Muscle of leg (tissue), 16 donors: ENCODE measurements around the gene MCUR1. TPM values are rescaled to one million over a fixed set of nuclear protein-coding genes. Genes with fewer than 3 reads are reported as not detected.
"Not testable (repeated sequence)": the region's sequence is repeated elsewhere in the genome, so short reads cannot be mapped to it uniquely, and the experiment has no call there.

Experiments
- DNase-seq: peaks from one replicate; pipeline ENCODE4 v3.0.0; 2013
- H3K27ac ChIP-seq: one replicate; pipeline ENCODE4 v1.5.1; 2013; ENCODE audit warnings: mild to moderate bottlenecking, low read length, control low read depth
- H3K27me3 ChIP-seq: one replicate; pipeline ENCODE4 v1.6.1; 2013; ENCODE audit warnings: low read length; ENCODE audit not compliant: control insufficient read depth, insufficient read depth
- H3K36me3 ChIP-seq: one replicate; pipeline ENCODE4 v1.6.1; 2013; ENCODE audit warnings: low read length; ENCODE audit not compliant: control insufficient read depth, insufficient read depth
- H3K4me1 ChIP-seq: one replicate; pipeline ENCODE4 v1.6.1; 2013; ENCODE audit warnings: low read length; ENCODE audit not compliant: control insufficient read depth, insufficient read depth
- H3K4me3 ChIP-seq: one replicate; pipeline ENCODE4 v1.5.1; 2013; ENCODE audit warnings: low read length, control low read depth
- H3K9me3 ChIP-seq: replicated peaks from 2 replicates; pipeline ENCODE4 v1.6.1; 2013; ENCODE audit warnings: low read depth, low read length; ENCODE audit not compliant: control insufficient read depth
- WGBS: methylation state at CpG from one replicate; pipeline ENCODE4 v1.1.5; 2013; ENCODE audit warnings: missing lambda C conversion rate; ENCODE audit not compliant: insufficient coverage; 5-methylcytosine and 5-hydroxymethylcytosine counted together
- long read RNA-seq, 11 donors: transcript quantifications; one replicate each; lab custom pipeline, GENCODE V29; 2026
- polyA plus RNA-seq, 8 donors: library from polyadenylated mRNA; unstranded; fragments of 120-200 nt; gene quantifications; one replicate each; pipeline versions ENCODE4 v1.2.1 to v1.2.3, GENCODE V29; 2013; ENCODE audit warnings: inconsistent platforms in 1 of 8, low replicate concordance in 1 of 8; ENCODE audit not compliant: insufficient read length in 8 of 8, insufficient read depth in 1 of 8
- total RNA-seq: library from RNA; stranded (reverse); fragments of 120-200 nt; gene quantifications from one replicate; pipeline ENCODE4 v1.2.4, GENCODE V29; 2013

Gene MCUR1
- total RNA-seq (16.1 TPM), polyA plus RNA-seq (10 to 100 TPM; 24.9 to 32.8 (median 28.0) TPM)
- long read RNA-seq, donor 1, full-length matches to known transcripts = 7 of 7 reads
- long read RNA-seq, donor 1, partial matches to known transcripts = 0 of 7 reads
- long read RNA-seq, donor 1, other reads (novel, unspliced or antisense) = 0 of 7 reads
- long read RNA-seq, donor 2, full-length matches to known transcripts = 1 of 1 reads
- long read RNA-seq, donor 2, partial matches to known transcripts = 0 of 1 reads
- long read RNA-seq, donor 2, other reads (novel, unspliced or antisense) = 0 of 1 reads
- long read RNA-seq, donor 3, full-length matches to known transcripts = 19 of 19 reads
- long read RNA-seq, donor 3, partial matches to known transcripts = 0 of 19 reads
- long read RNA-seq, donor 3, other reads (novel, unspliced or antisense) = 0 of 19 reads
- long read RNA-seq, donor 4, full-length matches to known transcripts = 9 of 9 reads
- long read RNA-seq, donor 4, partial matches to known transcripts = 0 of 9 reads
- long read RNA-seq, donor 4, other reads (novel, unspliced or antisense) = 0 of 9 reads
- long read RNA-seq, donor 5, full-length matches to known transcripts = 22 of 22 reads
- long read RNA-seq, donor 5, partial matches to known transcripts = 0 of 22 reads
- long read RNA-seq, donor 5, other reads (novel, unspliced or antisense) = 0 of 22 reads
- long read RNA-seq, donor 6, full-length matches to known transcripts = 18 of 18 reads
- long read RNA-seq, donor 6, partial matches to known transcripts = 0 of 18 reads
- long read RNA-seq, donor 6, other reads (novel, unspliced or antisense) = 0 of 18 reads
- long read RNA-seq, donor 7, full-length matches to known transcripts = 13 of 13 reads
- long read RNA-seq, donor 7, partial matches to known transcripts = 0 of 13 reads
- long read RNA-seq, donor 7, other reads (novel, unspliced or antisense) = 0 of 13 reads
- long read RNA-seq, donor 8, full-length matches to known transcripts = 9 of 9 reads
- long read RNA-seq, donor 8, partial matches to known transcripts = 0 of 9 reads
- long read RNA-seq, donor 8, other reads (novel, unspliced or antisense) = 0 of 9 reads
- long read RNA-seq, donor 9, full-length matches to known transcripts = 10 of 10 reads
- long read RNA-seq, donor 9, partial matches to known transcripts = 0 of 10 reads
- long read RNA-seq, donor 9, other reads (novel, unspliced or antisense) = 0 of 10 reads
- long read RNA-seq, donor 10, full-length matches to known transcripts = 10 of 10 reads
- long read RNA-seq, donor 10, partial matches to known transcripts = 0 of 10 reads
- long read RNA-seq, donor 10, other reads (novel, unspliced or antisense) = 0 of 10 reads
- long read RNA-seq, donor 11, full-length matches to known transcripts = 16 of 16 reads
- long read RNA-seq, donor 11, partial matches to known transcripts = 0 of 16 reads
- long read RNA-seq, donor 11, other reads (novel, unspliced or antisense) = 0 of 16 reads

- DNase-seq = peak; percentile 96
- H3K27ac ChIP-seq = peak within 1 kb of the TSS; percentile 85
- H3K4me1 ChIP-seq = peaks cover 9% of the 10 kb centered on the region
- no peaks in the 10 kb centered on the region for H3K36me3 ChIP-seq
- WGBS = under 1% methylated on average over 81 of the region's 81 CpGs
- peak within 1 kb of the TSS; percentile 83 for H3K4me3 ChIP-seq
- no peaks in the 10 kb centered on the region for H3K9me3 ChIP-seq
- no peaks in the 10 kb centered on the region for H3K27me3 ChIP-seq
Measured at GRCh38 chr6:13814176-13814937, at the start of gene MCUR1. Gene MCUR1, minus strand, starts transcription at chr6:13814557. Its CDS starts 128 bp downstream, at chr6:13814429.

DNA sequence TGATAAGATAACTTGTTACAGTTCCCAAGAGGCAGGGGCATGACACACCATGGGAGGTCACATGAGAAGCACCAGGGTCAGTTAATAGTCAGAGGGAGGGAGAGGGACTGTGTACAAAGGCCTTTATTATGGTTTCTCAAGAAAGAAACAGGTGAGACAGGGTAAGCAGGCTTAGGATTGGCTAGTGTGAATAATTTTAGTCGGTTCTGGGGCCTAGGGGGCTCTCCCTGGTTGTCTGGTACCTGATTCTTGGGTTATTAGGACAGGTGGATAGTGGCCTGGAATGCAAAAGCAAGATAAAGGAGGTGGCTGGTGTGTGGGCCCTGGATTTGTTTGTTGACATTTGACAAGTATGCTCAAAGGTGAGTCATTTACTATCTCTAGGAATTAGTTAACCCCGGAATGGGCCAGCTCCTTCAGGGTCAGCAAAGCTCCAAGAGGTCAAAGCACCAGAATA lies 49.4 kb upstream of the MCUR1 start:
- no peak overlapping the region for H3K27ac ChIP-seq
- H3K4me1 ChIP-seq = no peaks in the 10 kb centered on the region
- H3K36me3 ChIP-seq = no peaks in the 10 kb centered on the region
- no peak for DNase-seq
- H3K9me3 ChIP-seq = peaks cover 2% of the 10 kb centered on the region
- WGBS = 57% methylated on average over 1 of the region's 2 CpGs
- H3K27me3 ChIP-seq = peaks cover 13% of the 10 kb centered on the region
- no peak overlapping the region for H3K4me3 ChIP-seq

GRCh38 chr6:13860556-13861185 lies 46.3 kb upstream of the MCUR1 start:
- peaks cover 16% of the 10 kb centered on the region for H3K27me3 ChIP-seq
- H3K9me3 ChIP-seq, H3K4me3 ChIP-seq, H3K27ac ChIP-seq, DNase-seq, H3K36me3 ChIP-seq, H3K4me1 ChIP-seq: not testable (repeated sequence)
- 86% methylated on average over 1 of the region's 3 CpGs for WGBS

DNA sequence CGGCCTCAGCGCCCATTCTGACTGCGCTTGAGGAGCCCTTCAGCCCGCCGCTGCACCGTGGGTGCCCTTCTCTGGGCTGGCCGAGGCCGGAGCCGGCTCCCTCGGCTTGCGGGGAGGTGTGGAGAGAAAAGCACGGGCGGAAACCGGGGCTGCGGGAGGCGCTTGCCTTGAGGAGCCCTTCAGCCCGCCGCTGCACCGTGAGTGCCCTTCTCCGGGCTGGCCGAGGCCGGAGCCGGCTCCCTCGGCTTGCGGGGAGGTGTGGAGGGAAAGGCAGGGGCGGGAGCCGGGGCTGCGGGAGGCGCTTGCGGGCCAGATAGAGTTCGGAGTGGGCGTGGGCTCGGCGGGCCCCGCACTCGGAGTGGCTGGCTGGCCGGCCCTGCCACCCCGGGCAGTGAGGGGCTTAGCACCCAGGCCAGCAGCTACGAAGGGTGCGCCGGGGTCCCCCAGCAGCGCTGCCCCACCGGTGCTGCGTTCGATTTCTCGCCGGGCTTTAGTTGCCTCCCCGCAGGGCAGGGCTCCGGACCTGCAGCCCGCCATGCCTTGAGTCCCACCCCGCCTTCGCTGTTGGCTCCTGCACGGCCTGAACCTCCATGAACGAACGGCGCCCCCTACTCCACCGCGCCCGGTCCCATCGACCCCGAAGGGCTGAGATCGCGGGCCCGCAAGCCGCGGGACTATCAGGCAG lies 45.7 kb upstream of the MCUR1 start:
- no peak for DNase-seq
- Histone ChIP-seq H3K27me3 (peaks cover 16% of the 10 kb centered on the region), H3K9me3 (peaks cover 2% of the 10 kb centered on the region), H3K36me3 (no peaks in the 10 kb centered on the region), H3K27ac (no peak overlapping the region), H3K4me1 (no peaks in the 10 kb centered on the region), H3K4me3 (peak overlapping the region; percentile 24)
- 18% methylated on average over 66 of the region's 66 CpGs for WGBS

DNA sequence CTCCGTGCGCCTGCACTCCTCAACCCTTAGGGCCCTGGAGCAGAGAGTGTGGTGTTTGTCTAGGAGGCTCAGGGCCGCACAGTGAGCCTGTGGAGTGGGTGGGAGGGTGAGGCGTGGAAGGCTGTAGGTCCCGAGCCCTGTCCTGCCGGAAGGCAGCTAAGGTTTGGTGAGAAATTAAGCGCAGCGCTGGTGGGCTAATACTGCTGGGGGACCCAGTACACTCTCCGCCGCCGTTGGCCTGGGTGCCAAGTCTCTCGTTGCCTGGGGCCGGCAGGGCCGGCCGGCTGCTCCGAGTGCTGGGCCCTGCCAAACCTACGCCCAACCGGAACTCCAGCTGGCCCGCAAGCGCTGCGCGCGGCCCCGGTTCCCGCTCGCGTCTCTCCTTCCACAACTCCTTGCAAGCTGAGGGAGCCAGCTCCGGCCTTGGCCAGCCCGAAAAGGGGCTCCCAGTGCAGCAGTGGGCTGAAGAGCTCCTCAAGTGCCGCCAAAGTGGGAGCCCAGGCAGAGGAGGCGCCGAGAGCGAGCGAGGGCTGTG lies 40.4 kb upstream of the MCUR1 start:
- no peak for DNase-seq
- H3K4me1 ChIP-seq = no peaks in the 10 kb centered on the region
- 88% methylated on average over 31 of the region's 34 CpGs for WGBS
- H3K36me3 ChIP-seq = no peaks in the 10 kb centered on the region
- H3K27me3 ChIP-seq = peaks cover 8% of the 10 kb centered on the region
- H3K9me3 ChIP-seq = no peaks in the 10 kb centered on the region
- no peak overlapping the region for H3K27ac ChIP-seq
- H3K4me3 ChIP-seq = no peak overlapping the region

DNA sequence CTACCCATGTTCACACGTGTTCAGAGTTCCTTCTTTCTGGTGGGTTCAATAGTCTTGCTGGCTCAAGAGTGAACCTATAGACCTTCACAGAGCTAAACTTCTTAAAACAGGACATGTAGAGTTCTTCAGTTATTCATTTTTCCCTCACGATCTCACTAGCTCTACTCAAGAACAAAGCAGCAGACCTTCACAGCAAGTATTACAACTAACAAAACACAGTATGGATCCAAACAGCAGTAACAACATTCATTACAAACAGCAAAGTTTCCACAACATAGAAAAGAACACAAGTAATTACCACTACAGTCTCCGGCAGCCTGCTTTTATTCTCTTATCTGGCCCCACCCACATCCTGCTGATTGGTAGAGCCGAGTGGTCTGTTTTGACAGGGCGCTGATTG lies 39.5 kb upstream of the MCUR1 start:
- DNase-seq = no peak
- H3K4me3 ChIP-seq = no peak overlapping the region
- H3K9me3 ChIP-seq = no peaks in the 10 kb centered on the region
- peaks cover 5% of the 10 kb centered on the region for H3K27me3 ChIP-seq
- H3K36me3 ChIP-seq = no peaks in the 10 kb centered on the region
- no peak overlapping the region for H3K27ac ChIP-seq
- 86% methylated on average over 3 of the region's 5 CpGs for WGBS
- H3K4me1 ChIP-seq = no peaks in the 10 kb centered on the region

- no peaks in the 10 kb centered on the region for H3K9me3 ChIP-seq
- no peak for DNase-seq
- no peak overlapping the region for H3K4me3 ChIP-seq
- 100% methylated on average over 1 of the region's 2 CpGs for WGBS
- no peaks in the 10 kb centered on the region for H3K36me3 ChIP-seq
- H3K27ac ChIP-seq = no peak overlapping the region
- H3K4me1 ChIP-seq = no peaks in the 10 kb centered on the region
- no peaks in the 10 kb centered on the region for H3K27me3 ChIP-seq
Measured at GRCh38 chr6:13851803-13852202, 37.4 kb upstream of the MCUR1 start.

DNA sequence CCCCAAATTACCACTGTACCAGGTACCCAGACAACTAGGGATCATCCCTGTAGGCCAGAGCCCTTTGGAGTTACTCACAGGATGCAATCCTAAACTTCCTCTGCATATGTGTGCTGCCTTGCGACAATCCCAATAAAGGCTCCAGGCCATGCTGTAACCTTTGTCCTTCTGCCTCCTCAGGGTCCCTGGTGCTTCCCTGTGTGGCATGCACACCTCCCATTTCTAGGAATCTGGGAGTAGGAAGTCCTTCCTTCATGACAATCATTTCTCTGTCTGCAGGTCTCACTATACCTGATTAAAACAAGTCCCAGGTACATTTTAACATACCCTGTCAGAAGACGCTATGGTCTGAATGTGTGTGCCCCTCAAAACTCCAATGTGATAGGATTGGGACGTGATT lies 37.0 kb upstream of the MCUR1 start:
- no peak overlapping the region for H3K27ac ChIP-seq
- no peaks in the 10 kb centered on the region for H3K36me3 ChIP-seq
- no peaks in the 10 kb centered on the region for H3K27me3 ChIP-seq
- no peaks in the 10 kb centered on the region for H3K9me3 ChIP-seq
- DNase-seq = no peak
- no peak overlapping the region for H3K4me3 ChIP-seq
- no CpG with 5 or more reads among the region's 3 CpGs for WGBS
- no peaks in the 10 kb centered on the region for H3K4me1 ChIP-seq
